ENCODE data around the gene TOM1.

TOM1 gene

DNA sequence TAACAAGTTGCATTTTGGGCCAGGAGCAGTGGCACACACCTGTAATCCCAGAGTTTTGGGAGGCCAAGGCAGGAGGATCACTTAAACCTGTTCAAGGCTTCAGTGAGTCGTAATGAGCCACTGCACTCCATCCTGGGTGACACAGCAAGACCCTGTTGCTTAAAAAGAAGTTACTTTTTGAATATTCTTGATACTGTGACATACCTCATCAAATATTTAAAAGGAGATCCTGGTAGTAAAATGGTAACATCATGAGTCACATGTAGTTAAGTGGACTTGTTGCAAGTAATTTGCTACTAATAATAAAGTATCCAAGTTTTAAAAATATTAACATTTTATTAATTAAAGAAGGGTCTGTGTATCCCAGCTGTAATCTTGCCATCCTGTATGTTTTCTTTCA, 24.1 kb upstream of the TOM1 start:
- TF ChIP-seq, protein P1, sequence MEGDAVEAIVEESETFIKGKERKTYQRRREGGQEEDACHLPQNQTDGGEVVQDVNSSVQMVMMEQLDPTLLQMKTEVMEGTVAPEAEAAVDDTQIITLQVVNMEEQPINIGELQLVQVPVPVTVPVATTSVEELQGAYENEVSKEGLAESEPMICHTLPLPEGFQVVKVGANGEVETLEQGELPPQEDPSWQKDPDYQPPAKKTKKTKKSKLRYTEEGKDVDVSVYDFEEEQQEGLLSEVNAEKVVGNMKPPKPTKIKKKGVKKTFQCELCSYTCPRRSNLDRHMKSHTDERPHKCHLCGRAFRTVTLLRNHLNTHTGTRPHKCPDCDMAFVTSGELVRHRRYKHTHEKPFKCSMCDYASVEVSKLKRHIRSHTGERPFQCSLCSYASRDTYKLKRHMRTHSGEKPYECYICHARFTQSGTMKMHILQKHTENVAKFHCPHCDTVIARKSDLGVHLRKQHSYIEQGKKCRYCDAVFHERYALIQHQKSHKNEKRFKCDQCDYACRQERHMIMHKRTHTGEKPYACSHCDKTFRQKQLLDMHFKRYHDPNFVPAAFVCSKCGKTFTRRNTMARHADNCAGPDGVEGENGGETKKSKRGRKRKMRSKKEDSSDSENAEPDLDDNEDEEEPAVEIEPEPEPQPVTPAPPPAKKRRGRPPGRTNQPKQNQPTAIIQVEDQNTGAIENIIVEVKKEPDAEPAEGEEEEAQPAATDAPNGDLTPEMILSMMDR (IDR thresholded peaks at IDR 0.05; ENCODE audit: low read depth, low read length, missing control alignments), result no peak
- in situ Hi-C loops (cut with HindIII; ENCODE audit: low pct_ligation_motif_present, low sequenced_read_pairs), result no loop called here
- H3K27me3 ChIP-seq (replicated peaks), result no peaks in the 10 kb centered on the region
- H3K4me3 ChIP-seq (ENCODE audit: low read depth, low read length), result no peak overlapping the region
- H3K27ac ChIP-seq, result no peak overlapping the region
- H3K36me3 ChIP-seq (replicated peaks), result peaks cover 17% of the 10 kb centered on the region
- DNase-seq, result no peak

DNA sequence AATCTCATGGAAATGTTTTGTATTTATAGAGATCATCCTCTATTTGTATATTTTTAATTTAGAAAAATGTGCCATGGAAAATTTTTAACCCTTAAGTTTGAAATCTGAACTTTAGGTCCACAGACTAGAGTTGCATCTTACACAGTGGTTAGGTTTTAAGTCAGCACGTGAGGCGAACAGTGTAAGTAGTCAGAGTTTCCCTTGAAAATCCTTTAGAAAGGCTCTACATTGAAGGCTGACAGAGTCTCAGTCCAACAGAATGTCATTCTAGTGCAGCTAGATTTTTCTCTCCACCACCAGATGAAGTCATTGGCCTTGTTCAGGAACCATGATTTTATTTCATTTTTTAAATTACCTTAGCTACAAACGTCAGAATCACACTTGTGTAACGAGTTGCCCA, 23.7 kb upstream of the TOM1 start:
- Histone ChIP-seq H3K4me3 (ENCODE audit: low read depth, low read length) (no peak overlapping the region), H3K36me3 (replicated peaks) (peaks cover 18% of the 10 kb centered on the region), H3K27ac (no peak overlapping the region), H3K27me3 (replicated peaks) (no peaks in the 10 kb centered on the region)
- no peak for DNase-seq
- in situ Hi-C loops (cut with HindIII; ENCODE audit: low pct_ligation_motif_present, low sequenced_read_pairs), result no loop called here
- TF ChIP-seq, protein P1 (IDR thresholded peaks at IDR 0.05; ENCODE audit: low read depth, low read length, missing control alignments), result no peak

DNA sequence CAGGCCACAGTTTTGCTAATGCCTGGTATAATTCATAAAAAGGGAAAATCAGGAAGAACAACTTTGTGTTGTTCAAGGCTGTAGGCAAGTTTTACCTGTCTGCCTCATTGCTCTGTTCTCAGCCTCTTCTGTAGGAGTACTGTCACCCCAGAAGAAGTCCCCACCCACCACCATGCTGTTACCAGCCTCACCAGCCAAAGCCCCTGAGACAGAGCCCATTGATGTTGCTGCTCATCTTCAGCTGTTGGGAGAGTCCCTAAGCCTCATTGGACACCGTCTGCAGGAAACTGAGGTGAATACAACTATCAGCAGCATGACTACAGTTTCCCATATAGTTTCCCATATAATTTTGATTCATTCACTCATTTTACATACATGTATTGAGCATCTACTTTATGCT, 11.6 kb upstream of the TOM1 start:
- Histone ChIP-seq H3K27me3 (replicated peaks) (no peaks in the 10 kb centered on the region), H3K4me3 (ENCODE audit: low read depth, low read length) (no peak overlapping the region), H3K27ac (no peak overlapping the region), H3K36me3 (replicated peaks) (peaks cover 56% of the 10 kb centered on the region)
- TF ChIP-seq, protein P1 (IDR thresholded peaks at IDR 0.05; ENCODE audit: low read depth, low read length, missing control alignments), result no peak
- DNase-seq, result no peak
- in situ Hi-C loops (cut with HindIII; ENCODE audit: low pct_ligation_motif_present, low sequenced_read_pairs), result no loop called here

DNA sequence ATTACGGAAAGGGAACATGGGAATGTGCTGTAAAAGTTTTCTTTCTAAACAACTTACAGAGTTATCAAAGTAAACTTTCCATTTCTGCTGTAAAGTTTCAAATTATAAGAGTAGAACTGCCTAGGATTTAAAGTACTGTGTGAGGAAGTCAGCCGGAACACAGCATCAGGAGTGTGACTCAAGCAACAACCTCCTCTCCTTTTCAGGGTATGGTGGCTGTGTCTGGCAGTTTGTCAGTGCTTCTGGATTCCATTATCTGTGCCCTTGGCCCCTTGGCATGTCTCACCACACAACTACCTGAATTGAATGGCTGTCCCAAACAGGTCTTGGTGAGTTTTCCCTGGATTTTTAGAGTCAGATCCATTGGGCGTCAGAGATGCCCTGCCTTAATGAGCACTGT, 6.9 kb upstream of the TOM1 start:
- TF ChIP-seq, protein P1 (IDR thresholded peaks at IDR 0.05; ENCODE audit: low read depth, low read length, missing control alignments), result no peak
- Histone ChIP-seq H3K4me3 (ENCODE audit: low read depth, low read length) (no peak overlapping the region), H3K27me3 (replicated peaks) (no peaks in the 10 kb centered on the region), H3K36me3 (replicated peaks) (peaks cover 41% of the 10 kb centered on the region), H3K27ac (no peak overlapping the region)
- DNase-seq, result no peak
- in situ Hi-C loops (cut with HindIII; ENCODE audit: low pct_ligation_motif_present, low sequenced_read_pairs), result no loop called here

DNA sequence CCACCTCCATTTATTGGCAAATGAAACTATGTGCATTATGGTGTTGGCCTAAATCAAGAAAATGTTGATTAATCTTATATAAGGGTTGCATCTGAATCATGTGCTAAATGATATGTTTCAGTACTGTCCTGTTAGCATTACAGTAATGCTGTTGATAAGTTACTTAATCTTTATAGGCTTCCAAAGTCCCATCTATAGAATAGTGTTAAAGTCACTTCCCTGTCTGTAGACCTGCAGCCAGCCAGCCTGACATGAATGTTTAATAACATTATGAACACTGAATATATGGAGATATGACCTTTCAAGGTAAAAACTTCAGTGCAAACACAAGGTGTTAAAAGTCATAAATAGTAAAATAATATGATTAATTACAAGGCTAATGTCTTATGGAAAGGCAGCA, 3.6 kb upstream of the TOM1 start:
- in situ Hi-C loops (cut with HindIII; ENCODE audit: low pct_ligation_motif_present, low sequenced_read_pairs), result no loop called here
- Histone ChIP-seq H3K36me3 (replicated peaks) (peaks cover 22% of the 10 kb centered on the region), H3K4me3 (ENCODE audit: low read depth, low read length) (no peak overlapping the region), H3K27ac (no peak overlapping the region), H3K27me3 (replicated peaks) (no peaks in the 10 kb centered on the region)
- DNase-seq, result no peak
- TF ChIP-seq, protein P1 (IDR thresholded peaks at IDR 0.05; ENCODE audit: low read depth, low read length, missing control alignments), result no peak

DNA sequence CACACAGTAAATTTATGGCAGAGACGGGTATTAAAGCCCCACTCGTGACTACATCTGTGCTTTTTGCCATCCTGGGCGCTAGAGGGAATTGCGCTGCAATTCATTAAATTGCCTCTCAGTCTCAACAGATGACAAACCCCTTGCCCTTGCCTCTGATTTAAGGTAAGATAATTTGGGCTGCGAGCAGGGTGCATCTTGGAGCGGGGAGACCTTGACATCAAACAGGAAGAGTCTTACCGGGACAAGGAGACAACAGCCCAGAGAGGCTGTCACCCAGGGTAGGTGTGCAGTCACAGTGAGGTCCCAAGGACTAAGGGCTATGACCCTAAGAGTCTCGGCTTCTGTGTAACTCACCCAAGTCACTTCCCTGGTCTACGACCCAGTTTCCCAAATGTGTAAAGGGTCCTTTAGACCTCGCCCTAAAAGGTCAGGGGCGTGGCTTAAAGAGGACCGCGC, 449 bp upstream of the TOM1 start:
- in situ Hi-C loops (cut with HindIII; ENCODE audit: low pct_ligation_motif_present, low sequenced_read_pairs), result no loop called here
- TF ChIP-seq, protein P1 (IDR thresholded peaks at IDR 0.05; ENCODE audit: low read depth, low read length, missing control alignments), result peak; percentile 10
- no peak for DNase-seq
- Histone ChIP-seq H3K27me3 (replicated peaks) (no peaks in the 10 kb centered on the region), H3K4me3 (ENCODE audit: low read depth, low read length) (peak overlapping the region; percentile 83), H3K27ac (peak overlapping the region; percentile 94), H3K36me3 (replicated peaks) (peaks cover 1% of the 10 kb centered on the region)

Data from brain microvascular endothelial cell (primary cell).